Non-pigmented ciliary epithelial cell (primary cell): ENCODE results near the gene PLEKHA8.

Source experiments
- DNase-seq: peaks from one replicate; pipeline ENCODE4 v3.0.0-alpha.2; 2010; ENCODE audit warnings: low read depth

Gene PLEKHA8

DNA sequence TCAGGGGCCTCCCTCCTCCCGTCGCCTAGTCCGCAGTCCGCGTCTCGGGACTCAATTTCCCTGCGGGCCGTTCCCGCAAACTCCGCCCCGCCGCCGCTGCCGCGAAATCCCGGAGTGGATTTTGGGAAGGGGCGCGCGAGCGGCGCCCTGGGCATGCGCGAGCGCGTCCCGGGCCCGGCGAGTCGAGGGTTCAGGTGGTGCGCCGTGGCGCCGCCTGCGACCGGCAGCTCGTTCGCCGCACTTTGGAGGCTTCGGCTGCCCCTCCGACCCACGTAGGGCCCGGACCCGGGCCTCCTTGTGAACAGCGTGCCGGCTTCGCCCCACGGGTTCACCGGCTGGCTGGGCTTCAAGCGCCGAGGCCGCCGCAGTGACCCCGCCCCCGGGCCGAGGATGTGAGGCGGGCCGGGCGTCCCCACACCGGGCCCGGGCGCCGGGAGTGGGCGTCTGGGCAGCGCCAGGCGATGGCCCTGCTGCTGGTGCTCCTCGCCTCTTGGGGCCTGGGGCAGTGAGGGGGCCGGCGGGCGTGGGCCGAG is at the start of gene PLEKHA8:
TSS of gene PLEKHA8 (plus strand) at position 197 of the 533 bp plus-strand sequence. CDS start 351 bp downstream, outside the sequence.
- DNase-seq = peak; percentile 44

DNA sequence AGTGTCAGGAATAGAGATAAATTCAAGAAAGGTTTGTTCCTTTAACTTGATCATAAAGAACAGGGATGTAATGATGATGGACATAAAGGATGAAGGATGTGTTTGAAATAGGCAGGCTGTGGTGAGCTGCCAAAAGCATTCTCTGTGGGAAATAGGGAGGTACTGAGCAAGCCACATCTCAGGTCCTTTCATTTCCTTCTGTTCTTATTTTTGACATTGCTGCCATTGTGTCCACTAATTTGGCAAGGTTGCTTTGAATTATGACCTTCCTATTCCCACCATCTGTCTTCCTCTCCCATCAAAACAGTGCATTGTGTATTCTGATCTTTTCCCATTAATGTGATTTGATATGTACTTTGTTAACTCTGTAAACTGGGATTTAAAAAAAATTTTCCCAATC is 48.1 kb upstream of the PLEKHA8 start:
- no peak for DNase-seq

GRCh38 chr7:29987083-29987482 is 41.1 kb upstream of the PLEKHA8 start:
- DNase-seq = no peak

GRCh38 chr7:29987811-29988317 is 40.3 kb upstream of the PLEKHA8 start:
- DNase-seq = peak; percentile 51

DNA sequence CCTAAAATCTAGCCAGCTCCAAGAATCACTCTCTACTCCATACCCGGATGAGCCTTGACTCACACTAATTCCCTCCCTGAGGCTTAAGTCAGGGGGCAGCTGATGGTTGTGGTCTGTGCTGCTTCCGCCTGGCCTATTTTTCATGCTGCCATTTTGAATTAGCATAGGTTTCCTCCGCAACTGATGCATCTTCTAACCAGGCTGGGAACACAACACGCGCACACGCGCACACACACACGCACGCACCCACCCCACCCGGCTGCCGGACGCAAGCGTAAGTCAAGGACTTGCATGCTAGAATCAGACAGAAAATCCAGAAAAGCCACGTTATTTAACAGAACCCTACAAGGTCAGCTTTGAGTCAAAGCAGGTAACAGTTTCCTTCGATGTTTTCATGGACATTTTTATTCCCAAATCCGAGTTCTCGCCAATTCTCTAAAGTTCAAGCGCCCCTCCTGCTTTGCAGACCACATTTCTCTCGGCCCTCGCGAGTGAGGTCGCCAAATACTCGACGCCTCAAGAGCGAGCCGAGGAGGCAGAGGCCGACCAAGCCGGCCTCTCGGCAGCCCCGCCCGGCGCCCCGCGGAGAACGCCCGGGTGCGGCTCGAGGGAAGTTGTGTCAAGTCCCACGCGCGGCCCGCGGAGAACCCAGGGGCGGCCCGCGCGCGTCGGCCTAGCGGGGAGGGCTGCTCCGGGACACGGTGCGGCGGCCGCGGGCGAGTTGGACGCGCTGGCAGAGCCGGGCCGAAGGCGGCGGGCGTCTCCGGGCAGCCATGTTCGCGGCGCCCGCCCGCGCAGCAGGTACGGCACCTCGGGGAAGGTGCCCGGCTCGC is 39.6 kb upstream of the PLEKHA8 start:
- peak; percentile 64 for DNase-seq

- DNase-seq = no peak
Observed at GRCh38 chr7:29989257-29989995, 38.8 kb upstream of the PLEKHA8 start, which contains the start of gene SCRN1. Gene SCRN1, minus strand, starts transcription at chr7:29989801. Its CDS starts 20,734 bp downstream, at chr7:29969067.

- DNase-seq = no peak
Observed at GRCh38 chr7:29990931-29991330, 37.3 kb upstream of the PLEKHA8 start.

DNA sequence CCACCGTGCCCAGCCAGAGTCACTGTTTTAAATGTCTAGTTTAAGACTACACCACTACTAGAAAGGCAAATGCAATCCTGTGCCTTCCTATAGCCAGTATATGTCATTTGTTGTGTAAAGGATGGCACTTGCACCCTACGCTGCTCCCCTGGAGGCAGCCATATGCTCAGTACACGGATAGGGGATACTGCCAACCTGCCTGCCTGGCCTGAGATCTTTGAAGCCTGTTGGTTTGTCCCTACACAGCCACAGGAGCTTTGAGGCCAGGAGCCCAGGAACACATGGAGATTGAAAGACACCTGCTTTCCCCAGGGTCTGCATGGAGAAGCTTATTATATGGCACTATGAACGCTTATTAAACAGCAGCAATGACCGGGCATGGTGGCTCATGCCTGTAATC is 36.3 kb upstream of the PLEKHA8 start:
- no peak for DNase-seq

DNA sequence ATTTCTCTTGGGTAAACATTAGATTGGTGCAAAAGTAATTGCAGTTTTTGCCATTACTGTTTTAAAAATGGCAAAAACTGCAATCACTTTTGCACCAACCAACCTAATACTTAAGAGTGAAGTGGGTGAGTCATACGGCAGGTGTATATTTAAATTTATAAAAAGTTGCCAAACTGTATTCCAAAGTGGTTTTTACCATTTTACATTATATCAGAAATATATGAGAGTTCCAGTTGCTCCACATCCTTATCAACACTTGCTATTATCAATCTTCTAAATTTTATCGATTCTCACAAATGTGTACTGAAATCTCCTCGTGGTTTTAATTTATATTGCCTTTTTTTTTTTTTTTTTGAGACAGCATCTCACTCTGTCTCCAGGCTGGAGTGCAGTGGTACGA is 35.1 kb upstream of the PLEKHA8 start:
- DNase-seq = no peak

- no peak for DNase-seq
Observed at GRCh38 chr7:29995652-29996051, 32.6 kb upstream of the PLEKHA8 start.

DNA sequence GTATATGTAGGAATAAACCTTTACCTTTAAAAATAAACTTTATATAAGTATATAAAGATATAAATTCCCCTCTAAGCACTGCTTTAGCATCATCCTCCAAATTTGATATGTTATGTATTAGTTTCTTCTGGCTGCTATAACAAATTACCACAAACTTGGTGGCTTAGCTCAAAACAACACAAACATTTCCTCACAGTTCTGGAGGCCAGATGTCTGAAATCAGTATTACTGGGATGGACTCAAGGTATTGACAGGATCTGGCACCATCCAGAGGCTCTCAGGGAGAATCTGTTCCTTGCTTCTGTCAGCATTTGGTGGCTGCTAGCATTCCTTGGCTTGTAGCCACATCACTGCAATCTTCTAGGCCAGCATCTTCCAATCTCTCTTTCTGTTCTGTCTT is 31.9 kb upstream of the PLEKHA8 start:
- no peak for DNase-seq

DNA sequence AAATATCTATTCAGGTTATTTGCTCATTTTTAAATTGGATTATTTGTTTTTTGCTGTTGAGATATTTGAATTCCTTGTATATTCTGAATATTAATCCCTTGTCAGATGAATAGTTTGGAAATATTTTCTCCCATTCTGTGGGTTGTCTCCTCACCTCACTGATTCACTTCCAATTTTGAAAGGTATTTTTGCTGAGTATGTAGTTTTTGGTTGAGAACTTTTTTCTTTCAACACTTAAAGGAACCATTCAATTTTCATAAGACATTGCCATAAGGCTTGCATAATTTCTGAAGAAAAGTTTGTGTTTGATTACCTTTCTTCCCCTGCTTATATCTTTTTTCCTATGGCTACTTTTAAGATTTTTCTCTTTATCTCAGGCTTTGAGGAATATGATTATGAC is 29.7 kb upstream of the PLEKHA8 start:
- no peak for DNase-seq

DNA sequence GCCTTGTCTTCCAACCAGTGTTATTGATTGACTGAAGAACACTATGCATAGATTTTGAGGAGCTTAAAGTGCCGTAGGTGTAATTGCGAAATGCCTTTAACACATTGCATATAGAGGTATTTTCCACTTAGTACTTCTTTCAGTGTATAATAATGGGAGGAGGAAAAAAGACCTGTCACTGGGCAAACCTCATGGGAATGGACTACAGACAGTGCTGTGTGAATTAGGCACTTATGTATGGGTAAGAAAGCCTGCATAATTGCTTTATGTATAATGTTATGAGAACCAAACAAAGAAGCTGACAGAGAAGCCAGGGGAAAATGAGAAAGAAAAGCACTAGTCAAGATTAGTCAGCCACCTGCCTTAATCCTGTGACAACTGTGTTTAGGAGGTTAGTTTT is 26.2 kb upstream of the PLEKHA8 start:
- DNase-seq = no peak

DNA sequence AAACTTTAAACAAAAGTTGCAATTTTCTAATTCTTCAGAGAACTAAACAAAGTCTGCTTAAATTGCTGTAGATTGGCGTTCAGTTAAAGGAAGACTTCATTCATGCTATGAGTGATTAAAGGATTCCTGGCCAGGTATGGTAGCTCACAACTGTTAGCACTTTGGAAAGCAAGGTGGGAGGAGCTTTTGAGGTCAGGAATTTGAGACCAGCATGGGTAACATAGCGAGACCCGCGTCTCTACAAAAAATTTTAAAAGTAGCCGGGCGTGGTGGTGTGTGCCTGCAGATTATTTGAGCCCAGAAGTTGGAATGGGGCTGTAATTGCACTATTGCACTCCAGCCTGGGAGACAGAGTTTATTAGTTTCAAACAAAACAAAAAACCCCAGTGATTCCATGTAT is 25.1 kb upstream of the PLEKHA8 start:
- no peak for DNase-seq

- DNase-seq = no peak
Observed at GRCh38 chr7:30005464-30005863, 22.7 kb upstream of the PLEKHA8 start.

GRCh38 chr7:30010021-30010420 is 18.2 kb upstream of the PLEKHA8 start:
- DNase-seq = no peak

GRCh38 chr7:30012757-30013156 is 15.5 kb upstream of the PLEKHA8 start:
- no peak for DNase-seq

DNA sequence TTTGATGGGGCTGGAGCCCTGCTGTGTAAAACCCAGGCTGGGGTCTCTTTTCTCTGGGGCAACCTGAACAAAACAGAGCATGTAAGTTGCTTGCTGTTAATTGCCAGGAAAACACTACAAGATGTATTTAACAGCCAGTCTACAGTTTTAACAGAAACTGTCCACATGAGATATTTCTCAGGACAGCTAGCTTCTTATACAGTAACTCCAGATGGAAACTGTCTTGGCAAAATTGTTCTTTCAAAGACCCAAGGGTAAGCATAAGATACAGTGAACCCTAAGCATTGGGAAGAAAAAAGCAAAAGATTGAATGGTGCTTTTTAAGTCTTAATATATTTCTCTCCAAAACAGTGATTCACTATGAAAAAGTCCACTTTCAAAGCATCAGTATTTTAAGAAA is 9.8 kb upstream of the PLEKHA8 start:
- DNase-seq = no peak

GRCh38 chr7:30019387-30019786 is 8.8 kb upstream of the PLEKHA8 start:
- no peak for DNase-seq

GRCh38 chr7:30019960-30020359 is 8.3 kb upstream of the PLEKHA8 start:
- no peak for DNase-seq

GRCh38 chr7:30020535-30020934 is 7.7 kb upstream of the PLEKHA8 start:
- no peak for DNase-seq

DNA sequence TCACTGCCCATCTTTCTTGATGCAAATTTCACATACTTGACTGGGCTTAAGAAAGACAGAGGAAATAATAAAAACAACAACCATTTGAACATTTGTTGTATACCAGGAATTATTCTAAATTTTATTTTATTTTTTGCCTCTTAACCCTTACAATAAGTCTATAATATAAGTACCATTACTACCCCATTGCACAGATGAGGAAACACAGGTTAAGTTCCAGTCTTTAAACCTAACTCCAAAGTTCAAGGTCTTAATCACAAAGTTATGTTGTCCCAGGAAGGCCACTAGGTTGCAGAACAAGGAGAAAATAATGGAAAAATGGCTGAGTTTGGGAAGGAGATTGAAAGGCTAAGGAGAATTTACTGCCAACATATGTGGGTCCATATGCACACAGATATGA is 5.2 kb upstream of the PLEKHA8 start:
- no peak for DNase-seq

- no peak for DNase-seq
Observed at GRCh38 chr7:30023524-30023923, 4.7 kb upstream of the PLEKHA8 start.
